Stimulated activated CD8-positive, alpha-beta memory T cell treated with anti-CD3 and anti-CD28 coated beads, Interleukin-4, amount 100 ng/mL, for 1 hour (primary cell): ENCODE data around the gene ATAD3C.
"Not testable (repeated sequence)": the region's sequence is repeated elsewhere in the genome, so short reads cannot be mapped to it uniquely, and the experiment has no call there.

Source experiments
- DNase-seq, 2 donors: peaks; one replicate each; pipeline ENCODE4 v3.0.0-alpha.2; 2020; ENCODE audit warnings: low read depth in 2 of 2, low spot score in 1 of 2

The ATAD3C gene

GRCh38 chr1:1468196-1468985 is 18.9 kb downstream of the ATAD3C start:
- DNase-seq = not testable (repeated sequence)

GRCh38 chr1:1470626-1471388 is 21.3 kb downstream of the ATAD3C start:
- no peak for DNase-seq

GRCh38 chr1:1471389-1472052 is 22.0 kb downstream of the ATAD3C start, which contains the start of gene ATAD3B:
Gene ATAD3B, plus strand, starts transcription at chr1:1471765. Its CDS starts 120 bp downstream, at chr1:1471885.
- peak; percentile 79 to 80 for DNase-seq

GRCh38 chr1:1472053-1472876 is 22.8 kb downstream of the ATAD3C start:
- not testable (repeated sequence) for DNase-seq

GRCh38 chr1:1476011-1476410 is 26.5 kb downstream of the ATAD3C start:
- DNase-seq = not testable (repeated sequence)

GRCh38 chr1:1477206-1477605 is 27.7 kb downstream of the ATAD3C start:
- DNase-seq = no peak

GRCh38 chr1:1479547-1480487 is 30.3 kb downstream of the ATAD3C start:
- DNase-seq = no peak

- not testable (repeated sequence) for DNase-seq
Measured at GRCh38 chr1:1480488-1480867, 31.0 kb downstream of the ATAD3C start.

- not testable (repeated sequence) for DNase-seq
Measured at GRCh38 chr1:1481811-1482210, 32.3 kb downstream of the ATAD3C start.

- DNase-seq = no peak
Measured at GRCh38 chr1:1482856-1483255, 33.4 kb downstream of the ATAD3C start.

- no peak for DNase-seq
Measured at GRCh38 chr1:1483714-1484113, 34.2 kb downstream of the ATAD3C start.

- DNase-seq = not testable (repeated sequence)
Measured at GRCh38 chr1:1484976-1485750, 35.7 kb downstream of the ATAD3C start.

- DNase-seq = not testable (repeated sequence)
Measured at GRCh38 chr1:1485755-1486317, 36.3 kb downstream of the ATAD3C start.

GRCh38 chr1:1487701-1488100 is 38.2 kb downstream of the ATAD3C start:
- DNase-seq = no peak

GRCh38 chr1:1489231-1489630 is 39.7 kb downstream of the ATAD3C start:
- DNase-seq = no peak

- DNase-seq = no peak
Measured at GRCh38 chr1:1489861-1490260, 40.4 kb downstream of the ATAD3C start.

GRCh38 chr1:1490633-1491230 is 41.2 kb downstream of the ATAD3C start:
- DNase-seq = no peak

GRCh38 chr1:1491601-1492000 is 42.1 kb downstream of the ATAD3C start:
- DNase-seq = no peak
